Esophagus (tissue), 2 donors: ENCODE data around the gene TLK1. TPM values are rescaled to one million over a fixed set of nuclear protein-coding genes. Genes with fewer than 3 reads are reported as not detected.
"Not testable (repeated sequence)": the region's sequence is repeated elsewhere in the genome, so short reads cannot be mapped to it uniquely, and the experiment has no call there.

Source experiments
- H3K27ac ChIP-seq, 2 donors: one replicate each; pipeline ENCODE4 v1.5.1; 2013; ENCODE audit warnings: low read depth in 2 of 2, mild to moderate bottlenecking in 2 of 2, inconsistent platforms in 1 of 2, low read length in 1 of 2, moderate library complexity in 1 of 2
- H3K27me3 ChIP-seq, 2 donors: one replicate each; pipeline ENCODE4 v1.6.1; 2013; ENCODE audit warnings: low read length in 2 of 2, control low read depth in 1 of 2, mild to moderate bottlenecking in 1 of 2; ENCODE audit not compliant: insufficient read depth in 2 of 2, control insufficient read depth in 1 of 2
- H3K36me3 ChIP-seq, 2 donors: one replicate each; pipeline ENCODE4 v1.6.1; 2013; ENCODE audit warnings: low read length in 1 of 2; ENCODE audit not compliant: control insufficient read depth in 2 of 2, insufficient read depth in 2 of 2
- H3K4me1 ChIP-seq, 2 donors: one replicate each; pipeline ENCODE4 v1.6.1; 2013; ENCODE audit warnings: low read length in 1 of 2; ENCODE audit not compliant: control insufficient read depth in 2 of 2, insufficient read depth in 2 of 2
- H3K4me3 ChIP-seq, 2 donors: one replicate each; pipeline ENCODE4 v1.5.1; 2013; ENCODE audit warnings: low read length in 2 of 2, mild to moderate bottlenecking in 2 of 2, low read depth in 1 of 2, moderate library complexity in 1 of 2
- H3K9me3 ChIP-seq, 2 donors: one replicate each; pipeline ENCODE4 v1.6.1; 2013; ENCODE audit warnings: mild to moderate bottlenecking in 2 of 2, low read depth in 1 of 2, low read length in 1 of 2, moderate library complexity in 1 of 2; ENCODE audit not compliant: control insufficient read depth in 2 of 2, insufficient read depth in 1 of 2
- WGBS, 2 donors: extraction: QIAGEN DNeasy Blood & Tissue Kit; methylation state at CpG; one replicate each; pipeline ENCODE4 v1.1.7; 2013; 5-methylcytosine and 5-hydroxymethylcytosine counted together
- polyA plus RNA-seq, 2 donors: library from polyadenylated mRNA; stranded (reverse); fragments of 200-250 nt; gene quantifications; one replicate each; pipeline ENCODE4 v1.2.3, GENCODE V29; 2013
- donor health status: healthy with polysubstance abuse.
- donor health status: Bipolar disorder and iron deficiency.

Gene TLK1
- polyA plus RNA-seq, 2 donors = 6.6 to 13.4 TPM

- Histone ChIP-seq H3K36me3 (no peaks in the 10 kb centered on the region), H3K9me3 (no peaks in the 10 kb centered on the region), H3K27ac (no peak overlapping the region), H3K4me3 (no peak overlapping the region), H3K27me3 (no peaks in the 10 kb centered on the region), H3K4me1 (no peaks in the 10 kb centered on the region)
- WGBS, 2 donors = 84 to 89% methylated on average over 1 of the region's 1 CpG
These were observed 12.4 kb upstream of the TLK1 start for GRCh38 chr2:171173087-171173486.

GRCh38 chr2:171171808-171172207 is 11.1 kb upstream of the TLK1 start:
- Histone ChIP-seq H3K36me3 (no peaks in the 10 kb centered on the region), H3K9me3 (no peaks in the 10 kb centered on the region), H3K27ac (no peak overlapping the region), H3K4me1 (no peaks in the 10 kb centered on the region), H3K27me3 (no peaks in the 10 kb centered on the region), H3K4me3 (no peak overlapping the region)
- WGBS, 2 donors = 95 to 97% methylated on average over 1 of the region's 1 CpG

- H3K4me1 ChIP-seq = no peaks in the 10 kb centered on the region
- no peak overlapping the region for H3K27ac ChIP-seq
- H3K36me3 ChIP-seq = no peaks in the 10 kb centered on the region
- H3K27me3 ChIP-seq = no peaks in the 10 kb centered on the region
- no peak overlapping the region for H3K4me3 ChIP-seq
- no peaks in the 10 kb centered on the region for H3K9me3 ChIP-seq
These were observed 9.1 kb upstream of the TLK1 start for GRCh38 chr2:171169839-171170238.

GRCh38 chr2:171169333-171169732 is 8.6 kb upstream of the TLK1 start:
- 61 to 71% methylated on average over 2 of the region's 2 CpGs for WGBS, 2 donors
- H3K9me3 ChIP-seq = no peaks in the 10 kb centered on the region
- H3K36me3 ChIP-seq = no peaks in the 10 kb centered on the region
- H3K27me3 ChIP-seq = no peaks in the 10 kb centered on the region
- H3K4me1 ChIP-seq = no peaks in the 10 kb centered on the region
- H3K27ac ChIP-seq = no peak overlapping the region
- H3K4me3 ChIP-seq = no peak overlapping the region

GRCh38 chr2:171167352-171167997 is 6.8 kb upstream of the TLK1 start:
- H3K4me1 ChIP-seq = no peaks in the 10 kb centered on the region
- H3K36me3 ChIP-seq = no peaks in the 10 kb centered on the region
- H3K9me3 ChIP-seq = no peaks in the 10 kb centered on the region
- 91 to 98% methylated on average over 1 of the region's 1 CpG for WGBS, 2 donors
- H3K27ac ChIP-seq = no peak overlapping the region
- no peaks in the 10 kb centered on the region for H3K27me3 ChIP-seq
- no peak overlapping the region for H3K4me3 ChIP-seq

GRCh38 chr2:171166328-171166983 is 5.8 kb upstream of the TLK1 start:
- no peaks in the 10 kb centered on the region for H3K9me3 ChIP-seq
- H3K27me3 ChIP-seq = no peaks in the 10 kb centered on the region
- H3K4me1 ChIP-seq = no peaks in the 10 kb centered on the region
- no peak overlapping the region for H3K4me3 ChIP-seq
- 80 to 95% methylated on average over 6 of the region's 6 CpGs for WGBS, 2 donors
- no peaks in the 10 kb centered on the region for H3K36me3 ChIP-seq
- no peak overlapping the region for H3K27ac ChIP-seq

GRCh38 chr2:171165967-171166327 is 5.3 kb upstream of the TLK1 start:
- no peaks in the 10 kb centered on the region for H3K27me3 ChIP-seq
- H3K27ac ChIP-seq = no peak overlapping the region
- H3K4me1 ChIP-seq = no peaks in the 10 kb centered on the region
- H3K36me3 ChIP-seq = no peaks in the 10 kb centered on the region
- 85 to 92% methylated on average over 1 of the region's 1 CpG for WGBS, 2 donors
- no peaks in the 10 kb centered on the region for H3K9me3 ChIP-seq
- H3K4me3 ChIP-seq = no peak overlapping the region

- H3K27ac ChIP-seq = no peak overlapping the region
- WGBS, 2 donors = 75% methylated on average over 4 of the region's 4 CpGs
These were observed 2.6 kb upstream of the TLK1 start for GRCh38 chr2:171163261-171163660.

GRCh38 chr2:171162522-171163197 is 2.0 kb upstream of the TLK1 start:
- H3K27ac ChIP-seq = not testable (repeated sequence)

More at GRCh38 chr2:171163261-171163660, 2.6 kb upstream of the TLK1 start:
- H3K27me3 ChIP-seq = no peaks in the 10 kb centered on the region
- H3K4me3 ChIP-seq = no peak overlapping the region
- no peaks in the 10 kb centered on the region for H3K4me1 ChIP-seq
- no peaks in the 10 kb centered on the region for H3K9me3 ChIP-seq
- H3K36me3 ChIP-seq = no peaks in the 10 kb centered on the region

More at GRCh38 chr2:171162522-171163197, 2.0 kb upstream of the TLK1 start:
- H3K4me3 ChIP-seq, H3K4me1 ChIP-seq, H3K36me3 ChIP-seq, H3K9me3 ChIP-seq, H3K27me3 ChIP-seq: not testable (repeated sequence)
- WGBS, 2 donors = 93 to 96% methylated on average over 9 of the region's 9 CpGs
